ENCODE results near the gene TAF10. TPM values are rescaled to one million over a fixed set of nuclear protein-coding genes. Genes with fewer than 3 reads are reported as not detected.

The TAF10 gene
- total RNA-seq, 2 experiments from 2014 or later = 154 to 164 TPM

- no peaks in the 10 kb centered on the region for H3K4me1 ChIP-seq (ENCODE audit: insufficient read depth, low read length)
- TF ChIP-seq CTCF (IDR thresholded peaks at IDR 0.05) = no peak
- CTCF ChIA-PET = no interaction called here
- no peak overlapping the region for H3K4me3 Mint-ChIP-seq
- peaks cover 11% of the 10 kb centered on the region for H3K36me3 ChIP-seq (ENCODE audit: insufficient read depth, low read length)
- no peak overlapping the region for H3K4me3 ChIP-seq (ENCODE audit: low read length)
- no peak for DNase-seq
- H3K27ac Mint-ChIP-seq = no peak overlapping the region
- H3K4me1 Mint-ChIP-seq (ENCODE audit: low read depth) = no peaks in the 10 kb centered on the region
- no peak for ATAC-seq (ENCODE audit: poor library complexity)
- H3K27me3 Mint-ChIP-seq = no peaks in the 10 kb centered on the region
- intact Hi-C loops (cut with DNase I, micrococcal nuclease) = no loop called here
- H3K36me3 Mint-ChIP-seq (ENCODE audit: low read depth) = peaks cover 68% of the 10 kb centered on the region
- H3K9me3 Mint-ChIP-seq = peaks cover 17% of the 10 kb centered on the region
- H3K27me3 ChIP-seq (ENCODE audit: control insufficient read depth in 1 of 2, insufficient read depth in 2 of 2, low read length in 2 of 2) = no peaks in the 10 kb centered on the region
- POLR2A ChIA-PET = no interaction called here
- H3K27ac ChIP-seq (ENCODE audit: low read depth in 1 of 2, low read length in 2 of 2) = no peak overlapping the region
- H3K9me3 ChIP-seq (ENCODE audit: control insufficient read depth in 1 of 2, insufficient read depth in 1 of 2, low read length in 2 of 2) = peaks cover 0 to 16% of the 10 kb centered on the region in 2 experiments
Measured at GRCh38 chr11:6586434-6587359, 25.3 kb downstream of the TAF10 start.

- TF ChIP-seq CTCF (IDR thresholded peaks at IDR 0.05) = no peak
- Mint-ChIP-seq H3K36me3 (ENCODE audit: low read depth) (peaks cover 66% of the 10 kb centered on the region), H3K4me1 (ENCODE audit: low read depth) (no peaks in the 10 kb centered on the region), H3K27me3 (no peaks in the 10 kb centered on the region), H3K27ac (no peak overlapping the region), H3K9me3 (peaks cover 17% of the 10 kb centered on the region), H3K4me3 (no peak overlapping the region)
- Histone ChIP-seq H3K27ac (ENCODE audit: low read depth in 1 of 2, low read length in 2 of 2) (no peak overlapping the region), H3K4me1 (ENCODE audit: insufficient read depth, low read length) (no peaks in the 10 kb centered on the region), H3K9me3 (ENCODE audit: control insufficient read depth in 1 of 2, insufficient read depth in 1 of 2, low read length in 2 of 2) (peaks cover 0 to 16% of the 10 kb centered on the region in 2 experiments), H3K27me3 (ENCODE audit: control insufficient read depth in 1 of 2, insufficient read depth in 2 of 2, low read length in 2 of 2) (no peaks in the 10 kb centered on the region), H3K4me3 (ENCODE audit: low read length) (no peak overlapping the region), H3K36me3 (ENCODE audit: insufficient read depth, low read length) (peaks cover 15% of the 10 kb centered on the region)
- intact Hi-C loops (cut with DNase I, micrococcal nuclease) = no loop called here
- POLR2A ChIA-PET = interaction anchor here (0.6 kb wide), 1 partner anchor 1976 kb away, joined by 3 read pairs; the partner anchor contains the start of gene TRIM68
- ATAC-seq (ENCODE audit: poor library complexity) = no peak
- DNase-seq = no peak
- CTCF ChIA-PET = no interaction called here
Measured at GRCh38 chr11:6584528-6584927, 27.5 kb downstream of the TAF10 start.

GRCh38 chr11:6583584-6583983, 28.4 kb downstream of the TAF10 start:
- ChIA-PET POLR2A (no interaction called here), CTCF (no interaction called here)
- no peak overlapping the region for H3K4me3 Mint-ChIP-seq
- H3K27me3 ChIP-seq (ENCODE audit: control insufficient read depth in 1 of 2, insufficient read depth in 2 of 2, low read length in 2 of 2) = no peaks in the 10 kb centered on the region
- H3K36me3 Mint-ChIP-seq (ENCODE audit: low read depth) = peaks cover 63% of the 10 kb centered on the region
- H3K27me3 Mint-ChIP-seq = no peaks in the 10 kb centered on the region
- H3K4me1 ChIP-seq (ENCODE audit: insufficient read depth, low read length) = no peaks in the 10 kb centered on the region
- TF ChIP-seq CTCF (IDR thresholded peaks at IDR 0.05) = no peak
- no peak overlapping the region for H3K4me3 ChIP-seq (ENCODE audit: low read length)
- ATAC-seq (ENCODE audit: poor library complexity) (no peak), DNase-seq (no peak)
- H3K4me1 Mint-ChIP-seq (ENCODE audit: low read depth) = no peaks in the 10 kb centered on the region
- no peak overlapping the region for H3K27ac ChIP-seq (ENCODE audit: low read depth in 1 of 2, low read length in 2 of 2)
- H3K9me3 Mint-ChIP-seq = peaks cover 17% of the 10 kb centered on the region
- no peak overlapping the region for H3K27ac Mint-ChIP-seq
- H3K36me3 ChIP-seq (ENCODE audit: insufficient read depth, low read length) = peaks cover 15% of the 10 kb centered on the region
- peaks cover 0 to 16% of the 10 kb centered on the region in 2 experiments for H3K9me3 ChIP-seq (ENCODE audit: control insufficient read depth in 1 of 2, insufficient read depth in 1 of 2, low read length in 2 of 2)
- intact Hi-C loops (cut with DNase I, micrococcal nuclease) = no loop called here

Data from CD4-positive, alpha-beta T cell (primary cell).